ENCODE data around the gene RALGPS1. TPM values are rescaled to one million over a fixed set of nuclear protein-coding genes. Genes with fewer than 3 reads are reported as not detected.

The RALGPS1 gene
- total RNA-seq, 2 donors from 2014 or later: 7.6 to 18.5 TPM

DNA sequence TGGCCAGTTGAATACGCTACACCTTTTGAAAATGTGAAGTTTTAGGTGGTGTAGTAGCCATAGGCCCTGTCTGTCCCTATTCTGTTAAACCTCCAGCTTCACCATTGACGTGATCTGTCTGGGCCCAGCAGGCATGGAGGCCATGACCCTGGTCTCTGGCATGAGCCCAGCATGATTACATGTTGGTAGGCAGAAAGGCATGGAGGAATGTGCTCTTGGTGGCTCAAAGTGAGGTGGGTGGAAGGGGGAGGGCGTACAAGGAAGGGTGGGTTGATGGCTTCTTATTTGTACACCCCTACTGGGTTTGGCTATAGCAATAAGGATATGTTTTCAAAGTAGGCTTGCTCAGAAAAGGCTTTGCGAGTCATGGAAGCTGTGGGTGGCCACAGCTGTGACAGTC, 23.7 kb downstream of the RALGPS1 start:
- H3K36me3 ChIP-seq: no peaks in the 10 kb centered on the region
- ATAC-seq (ENCODE audit: insufficient number of reproducible peaks, low FRiP score, low read depth) (no peak), DNase-seq (ENCODE audit: low spot score) (no peak)
- H3K27me3 ChIP-seq (replicated peaks; ENCODE audit: insufficient read depth): no peaks in the 10 kb centered on the region
- TF ChIP-seq, protein P1, sequence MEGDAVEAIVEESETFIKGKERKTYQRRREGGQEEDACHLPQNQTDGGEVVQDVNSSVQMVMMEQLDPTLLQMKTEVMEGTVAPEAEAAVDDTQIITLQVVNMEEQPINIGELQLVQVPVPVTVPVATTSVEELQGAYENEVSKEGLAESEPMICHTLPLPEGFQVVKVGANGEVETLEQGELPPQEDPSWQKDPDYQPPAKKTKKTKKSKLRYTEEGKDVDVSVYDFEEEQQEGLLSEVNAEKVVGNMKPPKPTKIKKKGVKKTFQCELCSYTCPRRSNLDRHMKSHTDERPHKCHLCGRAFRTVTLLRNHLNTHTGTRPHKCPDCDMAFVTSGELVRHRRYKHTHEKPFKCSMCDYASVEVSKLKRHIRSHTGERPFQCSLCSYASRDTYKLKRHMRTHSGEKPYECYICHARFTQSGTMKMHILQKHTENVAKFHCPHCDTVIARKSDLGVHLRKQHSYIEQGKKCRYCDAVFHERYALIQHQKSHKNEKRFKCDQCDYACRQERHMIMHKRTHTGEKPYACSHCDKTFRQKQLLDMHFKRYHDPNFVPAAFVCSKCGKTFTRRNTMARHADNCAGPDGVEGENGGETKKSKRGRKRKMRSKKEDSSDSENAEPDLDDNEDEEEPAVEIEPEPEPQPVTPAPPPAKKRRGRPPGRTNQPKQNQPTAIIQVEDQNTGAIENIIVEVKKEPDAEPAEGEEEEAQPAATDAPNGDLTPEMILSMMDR (IDR thresholded peaks at IDR 0.05): no peak
- no peak overlapping the region for H3K27ac ChIP-seq
- no peak overlapping the region for H3K4me3 ChIP-seq
- no peaks in the 10 kb centered on the region for H3K9me3 ChIP-seq
- H3K4me1 ChIP-seq (ENCODE audit: control insufficient read depth in 1 of 2, low read depth in 2 of 2): no peaks in the 10 kb centered on the region

DNA sequence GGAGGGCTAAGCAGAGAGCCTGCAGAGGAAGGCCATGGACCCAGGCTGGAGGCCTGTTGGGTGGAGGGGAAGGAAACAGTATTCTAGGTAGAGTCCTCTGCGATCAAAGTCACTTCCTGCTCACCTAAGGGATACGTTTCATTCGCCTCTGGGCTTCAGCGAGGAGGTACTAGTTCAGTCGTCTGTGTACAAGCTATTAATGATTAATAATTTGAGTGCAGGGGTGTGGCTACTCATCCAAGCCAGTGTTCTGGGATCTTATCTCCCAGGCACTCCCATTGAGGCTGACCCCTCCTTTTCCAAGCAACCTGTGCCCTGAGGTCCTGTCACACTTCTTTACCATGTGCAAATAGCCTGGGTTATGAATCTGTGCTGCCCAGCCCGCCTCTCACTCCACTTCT, 25.2 kb downstream of the RALGPS1 start:
- ATAC-seq (ENCODE audit: insufficient number of reproducible peaks, low FRiP score, low read depth) (no peak), DNase-seq (ENCODE audit: low spot score) (no peak)
- no peaks in the 10 kb centered on the region for H3K9me3 ChIP-seq
- no peaks in the 10 kb centered on the region for H3K4me1 ChIP-seq (ENCODE audit: control insufficient read depth in 1 of 2, low read depth in 2 of 2)
- no peaks in the 10 kb centered on the region for H3K36me3 ChIP-seq
- no peaks in the 10 kb centered on the region for H3K27me3 ChIP-seq (replicated peaks; ENCODE audit: insufficient read depth)
- H3K27ac ChIP-seq: no peak overlapping the region
- TF ChIP-seq, protein P1 (IDR thresholded peaks at IDR 0.05): no peak
- no peak overlapping the region for H3K4me3 ChIP-seq

DNA sequence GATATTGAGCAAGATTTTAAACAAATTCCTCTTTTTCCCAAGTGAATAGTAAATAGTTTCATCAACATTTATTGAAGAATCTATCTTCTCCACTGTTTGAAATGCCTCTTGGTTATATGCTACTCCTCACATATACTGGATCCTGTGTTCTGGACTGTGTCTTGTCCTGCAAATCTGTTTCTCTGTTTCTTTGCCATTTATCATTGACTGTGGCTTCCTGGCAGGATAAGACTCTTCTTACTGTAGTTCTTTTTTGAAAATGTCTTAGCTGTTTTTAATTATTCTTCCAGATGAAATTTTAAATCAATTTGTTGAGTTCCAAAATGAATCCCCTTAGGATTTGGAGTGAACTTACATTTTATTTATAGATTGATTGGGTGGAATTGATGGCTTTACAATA, 27.8 kb downstream of the RALGPS1 start:
- Histone ChIP-seq H3K4me1 (ENCODE audit: control insufficient read depth in 1 of 2, low read depth in 2 of 2) (no peaks in the 10 kb centered on the region), H3K9me3 (no peaks in the 10 kb centered on the region), H3K36me3 (no peaks in the 10 kb centered on the region), H3K27me3 (replicated peaks; ENCODE audit: insufficient read depth) (no peaks in the 10 kb centered on the region), H3K4me3 (no peak overlapping the region), H3K27ac (no peak overlapping the region)
- TF ChIP-seq, protein P1 (IDR thresholded peaks at IDR 0.05): no peak
- DNase-seq (ENCODE audit: low spot score) (no peak), ATAC-seq (ENCODE audit: insufficient number of reproducible peaks, low FRiP score, low read depth) (no peak)

DNA sequence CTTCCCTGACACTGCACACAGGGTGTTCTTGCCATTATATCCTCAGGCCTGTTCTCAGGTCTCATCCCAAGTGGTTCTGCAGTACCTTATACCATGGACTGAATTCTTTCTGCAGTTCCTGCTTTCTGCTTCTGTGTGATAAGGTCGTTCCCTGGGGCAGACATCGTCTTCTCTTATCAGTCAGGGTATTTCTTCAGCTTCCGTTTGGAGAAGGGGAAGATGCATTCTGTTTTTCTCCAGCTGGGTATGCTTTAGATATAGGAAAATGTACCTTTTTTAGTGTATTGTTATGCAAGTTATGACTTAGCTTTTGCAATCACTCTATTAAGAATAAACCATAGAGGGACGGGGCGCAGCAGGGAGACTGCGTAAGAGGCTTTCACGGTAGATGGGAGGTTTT, 31.1 kb downstream of the RALGPS1 start:
- H3K27me3 ChIP-seq (replicated peaks; ENCODE audit: insufficient read depth): no peaks in the 10 kb centered on the region
- no peaks in the 10 kb centered on the region for H3K9me3 ChIP-seq
- no peak overlapping the region for H3K27ac ChIP-seq
- no peaks in the 10 kb centered on the region for H3K4me1 ChIP-seq (ENCODE audit: control insufficient read depth in 1 of 2, low read depth in 2 of 2)
- no peak overlapping the region for H3K4me3 ChIP-seq
- H3K36me3 ChIP-seq: no peaks in the 10 kb centered on the region
- TF ChIP-seq, protein P1 (IDR thresholded peaks at IDR 0.05): no peak
- ATAC-seq (ENCODE audit: insufficient number of reproducible peaks, low FRiP score, low read depth) (no peak), DNase-seq (ENCODE audit: low spot score) (no peak)

DNA sequence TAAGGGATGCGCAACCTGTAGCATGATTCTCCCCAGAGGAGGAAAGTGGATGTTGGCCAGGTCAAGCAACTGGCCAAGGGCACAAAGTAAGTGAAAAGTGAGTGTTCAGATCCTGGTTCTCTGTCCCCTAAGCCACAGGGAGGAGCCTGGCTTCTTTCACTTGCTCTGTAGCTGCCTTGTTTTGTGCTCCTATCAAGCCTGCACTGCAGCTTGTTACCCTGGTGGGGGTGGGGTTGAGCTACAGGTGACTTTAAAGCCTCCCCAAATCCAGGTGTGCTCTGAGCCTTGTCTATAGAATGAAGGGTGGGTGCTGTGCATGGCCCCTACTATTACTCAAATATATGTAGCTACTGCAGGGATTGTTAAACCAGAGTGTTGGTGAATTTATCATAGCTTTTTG, 32.9 kb downstream of the RALGPS1 start:
- TF ChIP-seq, protein P1 (IDR thresholded peaks at IDR 0.05): no peak
- DNase-seq (ENCODE audit: low spot score): no peak
- Histone ChIP-seq H3K9me3 (no peaks in the 10 kb centered on the region), H3K36me3 (no peaks in the 10 kb centered on the region), H3K27me3 (replicated peaks; ENCODE audit: insufficient read depth) (no peaks in the 10 kb centered on the region), H3K4me3 (no peak overlapping the region), H3K27ac (no peak overlapping the region), H3K4me1 (ENCODE audit: control insufficient read depth in 1 of 2, low read depth in 2 of 2) (peaks cover 0 to 6% of the 10 kb centered on the region in 2 donors)
- ATAC-seq (ENCODE audit: insufficient number of reproducible peaks, low FRiP score, low read depth): no peak
